ENCODE data around the gene ADAMTS6.
"Not testable (repeated sequence)": the region's sequence is repeated elsewhere in the genome, so short reads cannot be mapped to it uniquely, and the experiment has no call there.

The ADAMTS6 gene

DNA sequence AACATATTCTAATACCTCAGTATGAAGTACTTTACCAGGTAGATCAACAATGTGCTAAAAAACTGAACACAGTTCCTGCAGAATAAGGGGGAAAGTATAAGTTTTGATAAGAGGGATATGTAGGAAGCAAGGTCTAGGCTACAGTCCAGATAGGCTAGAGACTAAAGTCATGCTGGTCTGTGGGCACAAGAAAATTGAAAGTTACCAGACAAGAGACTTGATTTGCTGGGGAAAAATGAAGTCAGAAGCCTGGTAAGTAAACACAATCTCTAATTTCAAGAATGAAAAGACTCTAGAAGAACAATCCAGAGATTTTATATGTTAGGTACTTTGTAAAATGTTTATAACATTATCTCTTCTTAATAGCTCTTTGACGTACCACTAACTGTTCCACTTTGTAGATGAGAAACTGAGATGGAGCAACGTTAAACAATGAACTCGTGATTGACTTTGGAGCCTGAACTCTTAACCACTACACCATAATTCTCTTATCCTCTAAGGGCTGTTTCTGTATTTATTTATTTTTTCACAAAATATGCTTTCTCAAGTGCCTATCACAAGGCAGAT lies 19.5 kb downstream of the ADAMTS6 start:
- DNase-seq: no peak

DNA sequence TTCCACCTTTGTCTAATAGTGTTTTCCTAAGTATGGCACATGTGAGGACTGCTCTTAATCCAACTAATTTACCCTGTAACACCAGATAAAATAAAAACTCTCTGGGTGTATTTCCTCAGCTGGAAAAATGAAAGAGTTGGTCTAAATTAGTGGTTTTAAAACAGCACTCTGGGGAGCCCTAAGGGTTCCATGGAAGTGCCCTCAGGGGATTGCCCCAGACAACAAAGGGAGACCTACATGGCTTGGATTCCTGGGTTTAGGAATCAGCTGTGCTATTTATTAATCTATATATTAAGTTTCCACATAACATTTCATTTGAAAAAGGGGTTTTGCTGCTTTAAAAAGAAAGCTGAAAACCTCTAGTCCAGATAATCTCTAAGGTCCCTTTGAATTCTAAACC lies 20.2 kb downstream of the ADAMTS6 start:
- no peak for DNase-seq

DNA sequence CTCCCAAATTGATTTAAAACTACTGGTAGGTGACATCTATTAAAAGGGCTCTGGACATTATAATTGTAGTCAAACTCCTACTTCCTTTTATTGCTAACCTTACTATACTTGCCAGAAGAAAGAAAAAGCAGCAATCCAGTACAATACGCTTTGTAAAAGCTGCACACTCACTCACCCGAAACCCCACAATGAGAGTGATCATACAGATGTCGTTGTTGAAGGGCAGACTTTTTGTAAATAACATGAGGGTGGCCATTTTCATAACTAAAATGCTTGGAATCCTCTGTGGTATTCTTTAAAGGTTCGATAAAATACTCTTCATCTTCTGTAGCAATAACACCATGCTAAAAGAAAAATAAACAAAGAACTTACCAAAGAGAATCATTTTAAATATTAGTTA lies 21.7 kb downstream of the ADAMTS6 start:
- no peak for DNase-seq

DNA sequence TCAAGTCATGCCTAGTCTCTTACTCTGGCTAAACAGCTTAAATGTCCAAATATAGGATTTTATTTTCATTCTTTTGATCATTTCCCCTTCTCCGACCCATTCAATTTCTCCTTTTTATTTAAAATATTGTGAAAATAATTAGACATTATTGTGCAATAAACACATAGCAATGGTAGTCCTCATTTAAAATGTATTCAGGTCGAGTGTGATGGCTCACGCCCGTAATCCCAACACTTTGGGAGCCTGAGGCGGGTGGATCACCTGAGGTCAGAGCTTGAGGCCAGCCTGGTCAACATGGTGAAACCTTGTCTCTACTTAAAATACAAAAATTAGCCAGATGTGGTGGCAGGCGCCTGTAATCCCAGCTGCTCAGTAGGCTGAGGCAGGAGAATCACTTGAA lies 26.7 kb downstream of the ADAMTS6 start:
- no peak for DNase-seq

DNA sequence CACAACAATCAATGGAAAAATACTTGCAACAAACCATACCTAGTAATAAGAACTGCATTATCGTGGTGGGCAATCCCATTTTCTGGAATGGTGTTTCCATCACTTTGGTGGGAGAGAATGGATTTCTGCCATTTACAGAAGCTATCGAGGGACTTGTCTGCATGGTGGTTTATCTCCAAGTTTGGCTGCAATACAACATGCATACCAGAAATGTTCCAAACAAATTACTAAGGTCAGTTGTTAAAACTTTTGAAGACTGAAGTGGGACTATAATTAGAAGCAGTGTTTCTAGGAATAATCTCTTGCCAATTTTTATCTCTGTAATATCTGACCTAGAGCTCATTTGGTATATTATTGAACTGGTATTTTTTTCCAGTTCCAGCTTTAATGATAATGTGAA lies 30.3 kb downstream of the ADAMTS6 start:
- DNase-seq: no peak

DNA sequence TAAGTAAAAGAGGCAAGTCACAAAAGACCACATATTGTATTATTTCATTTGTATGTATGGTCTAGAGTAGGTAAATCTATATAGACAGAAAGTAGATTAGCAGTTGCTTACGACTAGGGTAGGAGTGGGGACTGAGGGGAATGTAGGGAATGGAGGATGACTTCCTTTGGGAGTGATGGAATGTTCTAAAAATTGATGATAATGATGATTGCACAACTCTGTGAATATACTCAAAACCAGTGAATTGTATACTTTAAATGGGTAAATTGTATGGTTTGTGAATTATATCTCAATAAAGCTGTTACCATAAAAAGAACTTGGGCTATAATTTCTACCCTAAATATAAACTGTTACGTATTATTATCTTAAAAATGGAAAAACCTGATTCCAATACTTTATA lies 35.0 kb downstream of the ADAMTS6 start:
- DNase-seq: no peak

DNA sequence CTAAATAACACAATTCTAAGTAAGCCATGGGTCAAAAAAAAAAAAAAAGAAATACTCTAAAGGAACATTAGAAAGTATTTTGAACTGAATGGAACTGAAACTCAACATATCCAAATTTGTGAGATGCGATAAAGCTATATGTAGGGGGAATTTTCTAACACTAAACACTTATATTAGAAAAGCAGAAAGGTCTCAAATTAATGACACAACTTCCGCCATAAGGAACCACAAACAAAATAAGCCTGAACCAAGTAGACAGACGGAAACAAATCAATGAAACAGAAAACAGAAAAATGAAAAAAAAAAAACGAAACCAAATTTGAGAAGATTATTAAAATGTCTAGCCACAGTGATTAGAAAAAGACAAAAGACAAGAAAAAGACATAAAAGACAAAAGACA lies 39.9 kb downstream of the ADAMTS6 start:
- no peak for DNase-seq

DNA sequence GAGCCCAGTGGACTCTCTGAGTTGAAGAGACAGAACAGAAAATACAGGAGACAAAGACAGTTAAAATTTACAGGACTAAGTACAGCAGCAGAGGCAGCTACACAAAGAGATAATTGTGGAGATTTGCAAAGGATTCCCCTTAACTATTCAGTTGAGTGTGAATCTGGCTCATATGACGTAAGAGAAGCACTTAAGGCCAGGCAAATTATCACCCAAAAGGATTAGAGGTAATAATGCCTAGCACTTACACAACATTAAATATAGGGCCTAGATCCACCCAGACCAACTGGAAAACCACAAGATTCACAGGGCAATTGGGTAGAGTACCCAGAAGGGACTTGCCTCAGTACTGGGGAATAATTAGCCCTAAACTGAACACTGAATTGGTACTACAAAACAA lies 41.3 kb downstream of the ADAMTS6 start:
- no peak for DNase-seq

DNA sequence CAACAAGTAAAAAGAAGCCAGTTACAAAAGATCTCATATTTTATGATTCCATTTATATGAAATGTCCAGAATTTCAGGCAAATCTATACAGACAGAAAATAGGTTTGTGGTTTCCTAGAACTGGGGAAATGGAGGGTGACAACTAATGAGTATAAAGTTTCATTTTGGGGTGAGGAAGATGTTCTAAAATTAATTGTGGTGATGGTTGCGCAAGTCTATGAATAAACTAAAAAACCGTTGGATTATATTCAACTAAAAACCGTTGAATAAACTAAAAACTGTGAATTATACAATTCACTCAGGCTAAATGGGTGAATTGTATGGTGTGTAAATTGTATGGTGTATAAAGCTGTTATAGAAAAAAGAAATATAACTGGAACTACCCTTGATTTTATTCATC lies 47.6 kb downstream of the ADAMTS6 start:
- DNase-seq: no peak

DNA sequence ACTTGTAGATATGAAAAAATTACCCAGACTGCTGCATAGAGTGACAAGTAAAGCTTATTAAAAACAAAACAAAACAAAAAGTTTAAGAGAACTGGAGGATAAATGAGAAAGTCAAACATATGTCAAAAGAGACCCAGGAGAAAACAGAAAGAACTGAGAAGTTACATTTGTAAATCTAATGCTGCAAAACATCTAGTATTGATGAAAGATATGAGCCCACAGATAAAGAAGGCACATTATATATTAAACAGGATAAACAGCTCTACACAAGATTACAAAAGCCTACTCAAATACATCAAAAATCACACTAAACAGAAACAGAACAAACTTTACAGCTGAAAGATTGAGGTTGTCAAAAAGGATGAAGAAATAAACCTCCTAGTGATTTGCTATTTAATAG lies 55.1 kb downstream of the ADAMTS6 start:
- no peak for DNase-seq

DNA sequence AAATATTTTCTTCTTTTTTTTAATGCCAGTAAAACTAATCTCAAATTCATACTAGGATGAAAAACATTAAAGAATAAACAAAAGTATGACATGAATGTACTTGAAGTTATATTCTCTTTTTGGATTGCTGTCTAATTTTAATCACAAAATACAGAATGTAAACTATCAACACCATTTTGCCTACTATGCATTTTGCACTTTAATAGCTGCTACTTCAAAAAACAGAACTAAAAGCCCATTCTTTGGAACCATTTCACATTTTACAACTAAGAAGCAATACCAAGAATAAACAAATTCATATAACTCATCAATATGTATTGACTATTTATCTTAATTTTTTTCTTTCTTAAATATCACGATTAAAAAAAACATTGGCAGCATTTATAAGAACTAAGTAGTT lies 58.1 kb downstream of the ADAMTS6 start:
- DNase-seq: no peak

DNA sequence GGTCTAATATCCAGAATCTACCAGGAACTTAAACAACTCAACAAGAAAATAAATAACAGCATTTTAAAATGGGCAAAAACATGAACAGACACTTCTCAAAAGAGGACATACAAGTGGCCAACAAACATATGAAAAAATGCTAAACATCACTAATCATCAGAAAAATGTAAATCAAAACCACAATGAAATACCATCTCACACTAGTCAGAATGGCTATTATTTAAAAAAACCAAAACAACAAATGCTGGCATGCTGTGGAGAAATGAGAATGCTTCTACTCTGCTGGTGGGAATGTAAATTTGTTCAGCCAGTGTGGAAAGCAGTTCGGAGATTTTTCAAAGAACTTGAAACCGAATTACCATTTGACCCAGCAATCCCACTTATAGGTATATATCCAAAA lies 63.1 kb downstream of the ADAMTS6 start:
- no peak for DNase-seq

DNA sequence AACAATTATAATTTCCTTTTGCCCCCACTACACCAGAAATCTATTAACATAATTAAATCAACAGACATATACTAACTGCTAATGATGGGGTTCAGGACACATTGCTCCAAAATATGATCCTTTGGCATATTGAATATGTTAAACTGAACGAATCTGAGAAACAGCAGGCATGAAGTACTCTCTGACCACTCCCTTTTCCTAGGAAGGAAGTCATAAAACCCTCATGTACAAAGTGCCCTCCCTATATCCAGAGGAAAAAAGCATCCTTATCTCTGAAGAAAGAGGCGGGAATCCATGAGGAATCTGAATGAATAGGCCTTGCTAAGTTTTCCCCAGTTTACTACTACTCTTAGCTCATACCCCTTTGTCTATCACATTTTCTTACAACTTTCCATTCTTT lies 67.9 kb downstream of the ADAMTS6 start:
- DNase-seq: no peak

DNA sequence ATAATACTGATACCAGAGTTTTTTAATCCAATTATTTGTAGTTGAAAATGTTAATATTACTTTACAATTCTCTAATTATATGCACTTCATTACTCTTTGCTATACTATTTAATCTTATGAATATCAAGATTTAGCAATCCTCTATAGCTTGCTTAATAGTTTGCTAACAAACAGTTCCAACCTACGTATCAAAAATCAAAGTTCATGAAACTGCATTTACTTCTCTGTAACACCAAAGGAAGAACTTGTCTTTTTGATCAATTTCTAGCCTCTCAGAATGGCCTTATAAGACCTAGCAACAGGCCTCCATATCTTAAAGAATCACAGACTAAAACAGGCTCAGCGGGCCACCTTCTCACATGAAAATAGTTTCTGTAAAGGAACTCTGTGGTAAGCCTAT lies 68.9 kb downstream of the ADAMTS6 start:
- no peak for DNase-seq

DNA sequence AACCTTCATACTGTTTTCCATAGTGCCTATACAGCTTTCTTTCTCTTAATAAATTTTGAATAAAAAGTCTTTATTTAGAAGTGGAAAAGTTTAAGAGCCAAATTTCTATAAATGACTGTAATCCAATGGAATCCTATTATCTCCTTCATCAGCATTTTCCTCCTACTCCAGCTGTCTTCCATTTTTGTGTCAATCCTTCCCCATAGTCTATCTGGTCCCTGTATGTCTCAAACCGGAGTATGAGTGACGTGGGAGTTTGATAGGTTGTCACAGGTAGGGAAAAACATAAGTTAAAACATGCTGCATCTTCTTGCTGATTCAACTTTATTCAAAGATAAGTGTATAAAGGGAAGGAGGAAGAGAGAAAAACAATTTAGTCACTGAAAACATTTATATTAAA lies 70.4 kb downstream of the ADAMTS6 start:
- no peak for DNase-seq

DNA sequence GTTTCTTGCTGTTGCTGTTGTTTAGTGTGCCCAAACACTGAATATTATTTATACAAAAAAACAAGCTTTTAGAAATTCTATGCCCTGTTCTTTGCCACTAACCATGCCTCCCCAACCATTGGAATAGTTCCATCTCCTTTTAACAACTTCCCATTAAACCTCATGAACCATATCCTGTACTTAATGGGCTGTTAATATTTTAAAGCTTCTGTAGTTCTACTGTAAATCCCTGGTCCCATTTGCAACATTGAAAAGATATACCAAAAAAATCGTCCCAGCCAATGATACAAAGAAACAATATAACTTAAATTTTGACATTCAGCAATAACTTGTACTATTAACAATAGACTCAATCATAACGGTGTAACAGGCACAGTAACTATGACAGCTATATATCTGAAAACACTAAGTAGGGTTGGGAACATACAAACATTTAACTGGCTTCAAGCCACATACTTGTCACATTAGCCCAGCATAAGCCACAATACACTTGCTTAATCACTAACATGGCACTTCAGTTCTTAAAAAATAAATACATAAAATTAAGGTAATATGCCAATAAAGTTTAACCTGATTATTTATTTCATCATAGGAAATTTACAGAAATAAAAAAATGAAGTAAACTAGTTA lies 86.1 kb downstream of the ADAMTS6 start:
- DNase-seq: no peak

DNA sequence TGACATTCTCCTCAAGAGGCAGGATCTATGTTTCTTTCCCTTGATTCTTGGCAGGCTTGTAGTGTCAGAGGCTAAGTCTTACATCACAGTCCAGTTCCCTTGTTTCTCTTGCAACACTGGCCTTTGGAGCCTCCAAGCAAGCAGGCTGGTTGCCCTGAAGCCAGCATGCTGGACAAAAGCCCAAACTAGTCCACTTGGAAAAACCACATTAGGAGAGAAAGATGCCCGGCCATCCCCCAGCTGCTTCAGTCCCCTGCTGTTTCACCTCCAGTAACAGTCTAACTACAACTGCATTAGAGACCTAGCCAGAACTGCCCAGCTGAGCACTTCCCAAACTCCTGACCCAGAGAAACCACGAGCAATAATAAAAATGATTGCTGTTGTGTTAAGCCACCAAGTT lies 87.6 kb downstream of the ADAMTS6 start:
- DNase-seq: no peak

DNA sequence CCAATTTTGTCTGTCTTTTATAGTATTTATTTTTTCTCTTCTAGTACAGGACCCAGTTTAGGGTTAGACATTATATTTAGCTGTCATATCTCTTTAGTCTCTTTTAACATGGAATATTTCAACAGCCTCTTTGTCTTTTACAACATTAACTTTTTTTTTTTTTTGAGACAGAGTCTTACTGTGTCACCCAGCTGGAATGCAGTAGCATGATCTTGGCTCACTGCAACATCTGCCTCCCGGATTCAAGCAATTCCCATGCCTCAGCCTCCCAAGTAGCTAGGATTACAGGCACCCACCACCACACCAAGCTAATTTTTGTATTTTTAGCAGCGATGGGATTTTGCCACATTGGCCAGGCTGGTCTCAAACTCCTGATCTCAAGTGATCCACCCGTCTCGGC lies 90.1 kb downstream of the ADAMTS6 start:
- no peak for DNase-seq

DNA sequence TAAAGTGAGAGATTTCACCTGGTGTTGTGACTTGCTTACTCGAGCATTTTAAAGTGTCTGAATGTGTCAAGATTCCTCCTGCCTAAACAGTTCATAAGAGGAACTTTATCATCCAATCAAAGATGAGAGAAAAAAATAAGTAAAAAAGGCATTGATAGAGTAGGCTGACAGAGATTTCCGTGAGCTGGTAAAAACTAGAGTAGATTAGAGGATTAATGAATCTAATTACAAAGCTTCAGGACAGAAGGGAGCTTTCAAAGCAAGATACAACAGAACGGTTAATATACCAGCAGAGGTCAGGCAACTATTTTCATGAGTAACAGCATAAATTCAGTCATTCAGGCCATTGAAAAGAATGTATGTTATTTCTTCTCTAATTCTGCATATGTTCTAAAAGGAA lies 91.5 kb downstream of the ADAMTS6 start:
- no peak for DNase-seq

DNA sequence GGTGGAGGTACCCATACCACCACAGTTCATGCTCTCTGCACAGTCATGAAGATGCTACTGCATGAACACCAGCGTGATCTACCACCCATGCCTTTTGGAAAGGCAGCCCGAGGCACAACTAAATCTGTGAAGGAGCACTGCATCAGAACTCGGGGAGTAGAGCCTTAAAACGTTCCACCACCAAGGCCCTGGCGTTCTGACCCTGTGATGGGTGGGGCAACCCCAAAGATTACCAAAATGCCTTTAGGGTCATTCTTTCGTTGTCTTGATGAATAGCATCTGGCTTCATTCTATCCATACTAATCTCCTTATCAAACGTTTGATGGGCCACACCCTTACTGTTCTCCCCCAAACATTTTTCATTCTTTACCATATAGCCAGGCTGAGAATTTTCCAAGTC lies 97.9 kb downstream of the ADAMTS6 start:
- no peak for DNase-seq

DNA sequence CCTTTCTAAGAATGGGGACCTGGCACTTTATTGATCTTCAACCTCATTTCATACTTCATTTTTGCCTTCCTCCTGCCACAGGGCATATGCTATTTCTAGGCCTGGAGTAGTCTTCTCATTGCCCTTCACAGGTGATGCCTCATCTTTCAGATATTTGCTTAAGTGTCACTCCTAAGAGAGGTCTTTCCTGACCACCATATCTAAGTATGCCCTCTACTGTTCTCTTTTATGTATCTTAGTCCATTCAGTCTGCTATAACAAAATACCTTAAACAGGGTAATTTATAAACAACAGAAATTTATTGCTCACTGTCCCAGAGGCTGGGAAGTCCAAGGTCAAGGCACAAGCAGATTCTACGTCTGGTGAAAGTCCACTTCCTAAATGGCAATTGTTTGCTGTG lies 99.1 kb downstream of the ADAMTS6 start:
- DNase-seq: no peak

DNA sequence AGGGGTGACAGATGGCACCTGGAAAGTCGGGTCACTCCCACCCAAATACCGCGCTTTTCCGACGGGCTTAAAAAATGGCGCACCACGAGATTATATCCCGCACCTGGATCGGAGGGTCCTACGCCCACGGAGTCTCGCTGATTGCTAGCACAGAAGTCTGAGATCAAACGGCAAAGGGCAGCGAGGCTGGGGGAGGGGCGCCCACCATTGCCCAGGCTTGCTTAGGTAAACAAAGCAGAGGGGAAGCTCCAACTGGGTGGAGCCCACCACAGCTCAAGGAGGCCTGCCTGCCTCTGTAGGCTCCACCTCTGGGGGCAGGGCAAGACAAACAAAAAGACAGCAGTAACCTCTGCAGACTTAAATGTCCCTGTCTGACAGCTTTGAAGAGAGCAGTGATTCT lies 111.2 kb downstream of the ADAMTS6 start:
- DNase-seq: not testable (repeated sequence)

DNA sequence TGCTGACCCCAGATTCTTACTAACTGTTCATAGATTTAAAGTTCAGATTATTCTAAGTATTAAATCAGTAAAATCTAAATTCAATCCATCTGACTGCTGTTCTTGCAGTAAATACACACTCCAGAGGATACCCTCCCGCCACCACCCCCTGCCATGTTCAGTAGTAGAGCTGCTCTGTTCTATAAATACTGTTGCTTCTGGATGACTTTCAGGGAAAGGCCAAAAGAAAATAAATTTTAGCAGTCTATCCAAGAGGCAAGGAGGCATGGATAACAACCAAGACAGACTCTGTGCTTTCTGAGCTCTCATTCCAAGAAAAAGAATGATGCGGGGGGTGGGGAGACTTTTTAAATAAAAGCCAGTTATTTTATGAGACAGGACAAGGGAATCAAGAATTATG lies 115.1 kb downstream of the ADAMTS6 start:
- DNase-seq: no peak

DNA sequence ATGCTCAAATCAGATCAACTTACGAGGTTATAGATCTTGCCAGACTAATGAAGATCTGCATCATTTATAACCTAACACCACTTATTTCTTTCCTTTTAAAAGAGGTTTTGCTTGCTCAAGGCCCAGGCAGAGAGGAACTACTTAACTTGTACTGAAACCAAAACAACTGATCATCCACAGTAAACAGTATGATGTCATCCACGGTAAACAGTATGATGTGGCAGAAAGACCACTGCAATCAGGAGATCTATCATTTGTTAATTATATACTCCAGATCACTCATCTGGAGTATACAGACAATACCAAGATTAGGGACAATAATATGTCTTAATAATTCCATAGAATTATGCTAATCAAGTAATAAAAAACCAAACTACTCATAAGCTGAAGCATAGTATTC lies 116.8 kb downstream of the ADAMTS6 start:
- no peak for DNase-seq

DNA sequence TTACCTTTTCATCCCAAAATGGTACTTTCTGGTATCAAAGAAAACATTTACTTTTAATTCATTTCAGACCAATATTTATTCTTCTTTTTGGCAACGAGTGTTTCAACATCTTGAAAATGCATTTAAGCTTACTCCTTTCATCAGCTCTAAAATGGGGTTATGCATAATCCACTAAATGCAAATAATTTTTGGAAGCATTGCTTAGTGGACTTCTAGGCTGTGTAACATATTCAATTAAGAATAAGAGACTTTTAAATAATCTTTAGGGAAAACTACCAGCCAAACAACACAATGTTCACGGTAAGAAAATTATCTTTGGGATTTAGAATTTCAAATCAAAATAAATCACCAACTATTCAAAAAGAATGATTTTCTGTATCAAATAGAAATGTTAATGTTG lies 118.2 kb downstream of the ADAMTS6 start:
- DNase-seq: no peak

DNA sequence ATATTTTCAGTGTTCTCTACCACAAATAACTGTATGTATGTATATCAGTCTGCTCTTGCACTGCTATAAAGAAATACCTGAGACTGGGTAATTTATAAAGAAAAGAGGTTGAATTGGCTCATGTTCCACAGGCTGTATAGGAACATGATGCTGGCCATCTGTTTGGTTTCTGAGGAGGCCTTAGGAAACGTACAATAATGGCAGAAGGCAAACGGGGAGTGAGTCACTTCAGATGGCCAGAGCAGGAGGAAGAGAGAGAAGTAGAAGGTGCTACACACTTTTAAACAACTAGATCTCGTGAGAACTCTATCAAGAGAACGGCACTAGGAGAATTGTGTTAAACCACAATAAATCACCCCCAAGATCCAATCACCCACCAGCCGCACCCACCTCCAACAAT lies 121.7 kb downstream of the ADAMTS6 start:
- no peak for DNase-seq

Measured in activated CD8-positive, alpha-beta memory T cell treated with anti-CD3 and anti-CD28 coated beads, Interleukin-2, amount 50 U/mL, for 48 hours (primary cell).